ENCODE results near the gene GNG4. TPM values are rescaled to one million over a fixed set of nuclear protein-coding genes. Genes with fewer than 3 reads are reported as not detected.

GNG4 gene
- total RNA-seq, 1 donor from 2014 or later: 3.8 TPM

DNA sequence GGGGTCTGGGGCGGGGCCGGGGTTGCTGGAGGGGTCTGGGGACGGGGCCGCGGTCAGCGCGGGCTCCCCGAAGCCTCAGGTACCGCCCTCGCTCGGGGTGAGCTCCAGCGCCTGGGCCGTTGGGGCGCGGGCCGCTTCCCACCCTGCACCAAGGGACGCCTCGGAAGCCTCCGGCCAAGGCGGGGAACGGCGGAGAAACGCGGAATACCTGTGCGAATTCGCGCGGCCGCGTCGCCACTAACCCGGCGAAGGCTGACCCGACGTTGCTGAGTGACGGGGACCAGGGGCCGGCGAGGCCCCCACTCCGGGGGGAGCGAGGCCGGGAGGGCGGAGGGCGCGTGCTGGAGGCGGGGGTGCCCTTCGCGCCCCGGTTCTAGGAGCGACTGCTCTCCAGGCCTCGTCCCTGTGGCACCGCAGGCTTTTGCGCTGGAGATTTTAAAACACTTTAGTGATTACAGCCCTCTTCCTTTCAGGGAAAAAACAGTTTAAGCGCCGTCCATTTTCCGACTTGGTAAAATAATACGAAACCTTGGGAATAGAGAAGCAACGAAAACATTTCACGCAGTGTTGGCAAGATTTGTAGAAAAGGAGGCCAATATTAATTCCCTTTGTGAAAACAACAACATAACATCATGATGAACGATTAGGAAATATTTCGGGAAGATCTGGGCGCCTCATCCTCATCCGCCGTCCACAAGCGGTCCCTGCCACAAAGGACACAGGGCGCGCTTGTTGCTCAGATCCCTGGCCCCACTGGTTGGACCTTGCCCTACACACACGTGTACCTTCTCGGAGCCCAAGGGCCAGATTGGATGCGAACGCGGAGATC lies 971 bp upstream of the GNG4 start:
- no peak overlapping the region for H3K27ac Mint-ChIP-seq (ENCODE audit: unreplicated experiment)
- no peak for FAIRE-seq
- peak; percentile 96 for TF ChIP-seq EZH2 (IDR thresholded peaks at IDR 0.05; ENCODE audit: insufficient read depth, low read length)
- TF ChIP-seq, protein P1, sequence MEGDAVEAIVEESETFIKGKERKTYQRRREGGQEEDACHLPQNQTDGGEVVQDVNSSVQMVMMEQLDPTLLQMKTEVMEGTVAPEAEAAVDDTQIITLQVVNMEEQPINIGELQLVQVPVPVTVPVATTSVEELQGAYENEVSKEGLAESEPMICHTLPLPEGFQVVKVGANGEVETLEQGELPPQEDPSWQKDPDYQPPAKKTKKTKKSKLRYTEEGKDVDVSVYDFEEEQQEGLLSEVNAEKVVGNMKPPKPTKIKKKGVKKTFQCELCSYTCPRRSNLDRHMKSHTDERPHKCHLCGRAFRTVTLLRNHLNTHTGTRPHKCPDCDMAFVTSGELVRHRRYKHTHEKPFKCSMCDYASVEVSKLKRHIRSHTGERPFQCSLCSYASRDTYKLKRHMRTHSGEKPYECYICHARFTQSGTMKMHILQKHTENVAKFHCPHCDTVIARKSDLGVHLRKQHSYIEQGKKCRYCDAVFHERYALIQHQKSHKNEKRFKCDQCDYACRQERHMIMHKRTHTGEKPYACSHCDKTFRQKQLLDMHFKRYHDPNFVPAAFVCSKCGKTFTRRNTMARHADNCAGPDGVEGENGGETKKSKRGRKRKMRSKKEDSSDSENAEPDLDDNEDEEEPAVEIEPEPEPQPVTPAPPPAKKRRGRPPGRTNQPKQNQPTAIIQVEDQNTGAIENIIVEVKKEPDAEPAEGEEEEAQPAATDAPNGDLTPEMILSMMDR (IDR thresholded peaks at IDR 0.05; ENCODE audit: insufficient read depth, low read depth, low read length): no peak

DNA sequence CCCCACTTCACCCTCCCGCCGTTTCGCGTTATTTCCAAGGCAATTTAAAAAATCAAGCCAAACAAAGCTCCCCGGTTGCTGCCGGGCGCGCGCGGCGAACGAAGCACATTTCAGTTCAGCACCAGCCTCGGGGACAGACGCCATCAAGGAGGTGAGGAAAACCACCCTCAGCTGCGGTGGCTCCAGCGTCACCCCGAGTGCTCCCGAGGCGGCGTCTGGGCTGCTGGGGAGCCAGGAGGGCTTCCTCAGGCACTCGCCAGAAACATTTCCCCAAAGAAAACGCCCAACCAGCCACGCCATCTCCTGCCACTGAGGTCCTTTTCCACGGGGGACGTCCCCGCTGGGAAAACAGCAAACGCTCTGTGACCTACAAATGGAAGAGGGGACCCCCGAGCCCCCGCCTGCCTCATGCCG lies 623 bp downstream of the GNG4 start:
- TF ChIP-seq, protein P1 (IDR thresholded peaks at IDR 0.05; ENCODE audit: insufficient read depth, low read depth, low read length): no peak
- no peak for TF ChIP-seq EZH2 (IDR thresholded peaks at IDR 0.05; ENCODE audit: insufficient read depth, low read length)
- Histone ChIP-seq H3K4me2 (ENCODE audit: low read length) (peak overlapping the region; percentile 74), H3K4me1 (ENCODE audit: insufficient read depth, low read length) (peaks cover 11% of the 10 kb centered on the region), H3K36me3 (ENCODE audit: insufficient read depth, low read length) (no peaks in the 10 kb centered on the region), H3K9ac (ENCODE audit: low read length) (no peak overlapping the region), H3K9me3 (ENCODE audit: insufficient read depth, low read depth, low read length) (peaks cover 4% of the 10 kb centered on the region), H2AFZ (ENCODE audit: low read depth, low read length) (peak overlapping the region; percentile 60), H3K79me2 (ENCODE audit: insufficient read depth, low read length) (no peaks in the 10 kb centered on the region), H3K27ac (ENCODE audit: low read depth, low read length) (no peak overlapping the region), H3K27me3 (ENCODE audit: insufficient read depth, low read length) (peaks cover 38% of the 10 kb centered on the region), H4K20me1 (ENCODE audit: insufficient read depth, low read length) (no peaks in the 10 kb centered on the region), H3K4me3 (ENCODE audit: insufficient read depth, low read depth, low read length) (peak overlapping the region; percentile 47)
- peaks cover 9% of the 10 kb centered on the region for H3K9me3 Mint-ChIP-seq (ENCODE audit: unreplicated experiment)
- peak overlapping the region; percentile 87 for H3K4me3 Mint-ChIP-seq (ENCODE audit: unreplicated experiment)
- H3K36me3 Mint-ChIP-seq (ENCODE audit: low read depth, unreplicated experiment): no peaks in the 10 kb centered on the region
- peaks cover 5% of the 10 kb centered on the region for H3K4me1 Mint-ChIP-seq (ENCODE audit: low read depth, unreplicated experiment)
- FAIRE-seq: no peak
- peaks cover 46% of the 10 kb centered on the region for H3K27me3 Mint-ChIP-seq (ENCODE audit: low read depth, unreplicated experiment)
- DNase-seq (ENCODE audit: low read depth): peak; percentile 48
- H3K27ac Mint-ChIP-seq (ENCODE audit: unreplicated experiment): peak overlapping the region; percentile 75

More for the DNA sequence above, 971 bp upstream of the GNG4 start:
- no peaks in the 10 kb centered on the region for H3K36me3 Mint-ChIP-seq (ENCODE audit: low read depth, unreplicated experiment)
- peaks cover 9% of the 10 kb centered on the region for H3K9me3 Mint-ChIP-seq (ENCODE audit: unreplicated experiment)
- H3K4me1 Mint-ChIP-seq (ENCODE audit: low read depth, unreplicated experiment): peaks cover 3% of the 10 kb centered on the region
- H3K27me3 Mint-ChIP-seq (ENCODE audit: low read depth, unreplicated experiment): peaks cover 46% of the 10 kb centered on the region
- H3K9me3 ChIP-seq (ENCODE audit: insufficient read depth, low read depth, low read length): peaks cover 4% of the 10 kb centered on the region
- peak overlapping the region; percentile 41 for H3K9ac ChIP-seq (ENCODE audit: low read length)
- peak overlapping the region; percentile 76 for H3K4me3 Mint-ChIP-seq (ENCODE audit: unreplicated experiment)
- peak overlapping the region; percentile 84 for H3K4me2 ChIP-seq (ENCODE audit: low read length)
- no peaks in the 10 kb centered on the region for H4K20me1 ChIP-seq (ENCODE audit: insufficient read depth, low read length)
- peaks cover 38% of the 10 kb centered on the region for H3K27me3 ChIP-seq (ENCODE audit: insufficient read depth, low read length)
- no peak for DNase-seq (ENCODE audit: low read depth)
- no peaks in the 10 kb centered on the region for H3K79me2 ChIP-seq (ENCODE audit: insufficient read depth, low read length)
- H2AFZ ChIP-seq (ENCODE audit: low read depth, low read length): peak overlapping the region; percentile 63
- no peaks in the 10 kb centered on the region for H3K36me3 ChIP-seq (ENCODE audit: insufficient read depth, low read length)
- peak overlapping the region; percentile 46 for H3K4me3 ChIP-seq (ENCODE audit: insufficient read depth, low read depth, low read length)
- peaks cover 11% of the 10 kb centered on the region for H3K4me1 ChIP-seq (ENCODE audit: insufficient read depth, low read length)
- H3K27ac ChIP-seq (ENCODE audit: low read depth, low read length): no peak overlapping the region

Data from astrocyte (in vitro differentiated cells and primary cell).